Nephron (organoid): ENCODE data around the gene NAPA.

ENCODE experiments used
- H3K27ac Mint-ChIP-seq, 3 experiments: 2 replicates each; pipeline ENCODE4 v1.8.0; 2020; ENCODE audit warnings: mixed read lengths in 3 of 3, mild to moderate bottlenecking in 2 of 3, moderate library complexity in 1 of 3
- H3K27me3 Mint-ChIP-seq: 2 replicates; pipeline ENCODE4 v1.8.0; 2021; ENCODE audit warnings: low read depth, mild to moderate bottlenecking, moderate library complexity, mixed read lengths
- H3K36me3 Mint-ChIP-seq: 2 replicates; pipeline ENCODE4 v1.8.0; 2020; ENCODE audit warnings: low read depth, mixed read lengths
- H3K4me1 Mint-ChIP-seq: 2 replicates; pipeline ENCODE4 v1.8.0; 2020; ENCODE audit warnings: mixed read lengths
- H3K4me3 Mint-ChIP-seq, 3 experiments: 2 replicates each; pipeline ENCODE4 v1.8.0; 2020; ENCODE audit warnings: mild to moderate bottlenecking in 3 of 3, mixed read lengths in 3 of 3, moderate library complexity in 2 of 3
- H3K9me3 Mint-ChIP-seq: 2 replicates; pipeline ENCODE4 v1.8.0; 2020; ENCODE audit warnings: mixed read lengths
- CTCF ChIP-seq, 3 experiments: fragments of 200-600 bp; sonication (generic); IDR thresholded peaks; one replicate each; pipeline ENCODE4 v1.5.0; 2021; ENCODE audit warnings: antibody characterized with exemption in 3 of 3; ENCODE audit not compliant: unreplicated experiment in 3 of 3

The NAPA gene

DNA sequence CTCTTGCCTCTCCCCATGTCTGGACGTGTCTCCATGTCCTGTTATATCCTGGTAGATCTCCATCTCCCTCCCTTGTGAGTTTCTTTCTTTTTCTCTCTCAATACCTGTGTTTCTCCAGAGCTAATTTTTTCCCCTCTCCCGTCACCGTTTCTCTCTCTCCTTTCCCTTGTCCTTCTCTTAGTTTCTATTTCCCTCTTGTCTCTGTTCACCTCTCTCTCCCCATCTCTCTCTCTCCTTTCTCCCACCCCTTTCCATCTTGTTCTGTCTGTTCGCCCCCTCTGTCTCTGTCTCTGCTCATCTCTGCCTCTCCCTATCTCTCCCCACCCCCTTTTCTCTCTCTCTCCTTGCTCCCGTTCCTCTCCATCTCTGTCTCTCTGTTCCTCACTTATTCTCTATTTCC is 56.2 kb downstream of the NAPA start:
- TF ChIP-seq CTCF (IDR thresholded peaks at IDR 0.05; ENCODE audit: unreplicated experiment in 3 of 3): no peak
- Mint-ChIP-seq H3K36me3 (no peaks in the 10 kb centered on the region), H3K4me1 (no peaks in the 10 kb centered on the region), H3K9me3 (peaks cover 18% of the 10 kb centered on the region), H3K27ac (no peak overlapping the region), H3K4me3 (no peak overlapping the region), H3K27me3 (peaks cover 46% of the 10 kb centered on the region)

- TF ChIP-seq CTCF (IDR thresholded peaks at IDR 0.05; ENCODE audit: unreplicated experiment in 3 of 3): no peak
- H3K4me3 Mint-ChIP-seq: no peak overlapping the region
- no peaks in the 10 kb centered on the region for H3K4me1 Mint-ChIP-seq
Observed at GRCh38 chr19:47456721-47457474, 58.0 kb downstream of the NAPA start.

DNA sequence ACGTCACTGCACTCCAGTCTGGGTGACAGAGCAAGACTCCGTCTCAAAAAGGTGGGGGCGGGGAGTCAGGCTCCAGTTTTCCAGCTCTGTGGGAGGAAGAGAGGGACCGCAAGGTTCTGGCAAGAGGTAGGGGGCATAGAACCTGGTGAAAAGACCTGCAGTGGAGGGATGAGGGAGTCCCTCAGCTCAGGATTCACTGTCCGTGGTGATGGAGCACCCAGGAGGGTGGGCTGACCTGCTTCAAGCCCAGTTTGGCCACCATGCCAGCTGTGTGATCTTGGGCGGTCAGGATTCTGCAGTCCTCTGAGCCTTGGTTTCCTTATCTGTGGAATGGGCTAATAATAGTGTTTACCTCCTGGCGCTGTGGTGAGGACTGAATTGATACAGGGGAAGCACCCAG is 64.4 kb downstream of the NAPA start:
- no peak overlapping the region for H3K4me3 Mint-ChIP-seq

More at GRCh38 chr19:47456721-47457474, 58.0 kb downstream of the NAPA start:
- no peak overlapping the region for H3K27ac Mint-ChIP-seq
- peaks cover 42% of the 10 kb centered on the region for H3K27me3 Mint-ChIP-seq
- peaks cover 18% of the 10 kb centered on the region for H3K9me3 Mint-ChIP-seq
- no peaks in the 10 kb centered on the region for H3K36me3 Mint-ChIP-seq

GRCh38 chr19:47448360-47448727 is 66.5 kb downstream of the NAPA start:
- no peak overlapping the region for H3K27ac Mint-ChIP-seq
- peaks cover 89% of the 10 kb centered on the region for H3K27me3 Mint-ChIP-seq
- peaks cover 15% of the 10 kb centered on the region for H3K4me1 Mint-ChIP-seq
- TF ChIP-seq CTCF (IDR thresholded peaks at IDR 0.05; ENCODE audit: unreplicated experiment in 3 of 3): no peak
- H3K9me3 Mint-ChIP-seq: peaks cover 6% of the 10 kb centered on the region
- no peak overlapping the region for H3K4me3 Mint-ChIP-seq
- no peaks in the 10 kb centered on the region for H3K36me3 Mint-ChIP-seq

More for the DNA sequence above, 64.4 kb downstream of the NAPA start:
- Mint-ChIP-seq H3K9me3 (peaks cover 19% of the 10 kb centered on the region), H3K27ac (no peak overlapping the region), H3K4me1 (peaks cover 12% of the 10 kb centered on the region), H3K27me3 (peaks cover 83% of the 10 kb centered on the region), H3K36me3 (no peaks in the 10 kb centered on the region)
- TF ChIP-seq CTCF (IDR thresholded peaks at IDR 0.05; ENCODE audit: unreplicated experiment in 3 of 3): no peak

- Mint-ChIP-seq H3K27ac (no peak overlapping the region), H3K4me3 (peak overlapping the region in 2 of 3 experiments; percentile 37 to 49), H3K4me1 (peaks cover 15% of the 10 kb centered on the region), H3K36me3 (no peaks in the 10 kb centered on the region), H3K27me3 (peaks cover 95% of the 10 kb centered on the region), H3K9me3 (peaks cover 6% of the 10 kb centered on the region)
- no peak for TF ChIP-seq CTCF (IDR thresholded peaks at IDR 0.05; ENCODE audit: unreplicated experiment in 3 of 3)
Observed at GRCh38 chr19:47447470-47448359, 67.1 kb downstream of the NAPA start.
